Fibroblast of lung (primary cell): ENCODE measurements around the gene ZNF384. TPM values are rescaled to one million over a fixed set of nuclear protein-coding genes. Genes with fewer than 3 reads are reported as not detected.

Experiments used
- DNase-seq, 2 donors: peaks; one replicate each; pipeline versions ENCODE4 v3.0.0 to v3.0.0-alpha.2; 2010; ENCODE audit warnings: low read depth in 2 of 2
- H2AFZ ChIP-seq: 2 replicates; pipeline ENCODE4 v1.5.1; 2012; ENCODE audit warnings: low read length, control low read depth, inconsistent platforms
- H3K27ac ChIP-seq: 2 replicates; pipeline ENCODE4 v1.5.1; 2011; ENCODE audit warnings: low read length, control low read depth; ENCODE audit not compliant: insufficient read depth
- H3K27me3 ChIP-seq: 2 replicates; pipeline ENCODE4 v1.5.1; 2011; ENCODE audit warnings: mild to moderate bottlenecking, low read length; ENCODE audit not compliant: control insufficient read depth, insufficient read depth
- H3K36me3 ChIP-seq: 2 replicates; pipeline ENCODE4 v1.5.1; 2011; ENCODE audit warnings: low read length; ENCODE audit not compliant: control insufficient read depth, insufficient read depth
- H3K4me1 ChIP-seq: 2 replicates; pipeline ENCODE4 v1.5.1; 2011; ENCODE audit warnings: low read length; ENCODE audit not compliant: control insufficient read depth, insufficient read depth; ENCODE audit errors: extremely low read depth
- H3K4me2 ChIP-seq: 2 replicates; pipeline ENCODE4 v1.5.1; 2011; ENCODE audit warnings: low read length, control low read depth; ENCODE audit not compliant: insufficient read depth; ENCODE audit errors: extremely low read depth
- H3K4me3 ChIP-seq, 4 experiments: fragments of 200-600 bp in 1 of 4; sonication (generic) in 1 of 4; replicated peaks in 1 of 4; 2 replicates each; pipeline ENCODE4 v1.5.1; 2011 to 2016; ENCODE audit warnings: low read length in 4 of 4, low read depth in 3 of 4, mild to moderate bottlenecking in 3 of 4, control low read depth in 2 of 4, inconsistent platforms in 1 of 4, mixed read lengths in 1 of 4; ENCODE audit not compliant: insufficient read depth in 1 of 4; ENCODE audit errors: control extremely low read depth in 1 of 4
- H3K79me2 ChIP-seq: 2 replicates; pipeline ENCODE4 v1.5.1; 2012; ENCODE audit warnings: mild to moderate bottlenecking, low read length, inconsistent platforms; ENCODE audit not compliant: control insufficient read depth, insufficient read depth
- H3K9ac ChIP-seq: 2 replicates; pipeline ENCODE4 v1.5.1; 2011; ENCODE audit warnings: mild to moderate bottlenecking, low read length, control low read depth; ENCODE audit not compliant: insufficient read depth
- H3K9me3 ChIP-seq: 2 replicates; pipeline ENCODE4 v1.5.1; 2012; ENCODE audit warnings: low read depth, low read length; ENCODE audit not compliant: control insufficient read depth, insufficient read depth
- H4K20me1 ChIP-seq: 2 replicates; pipeline ENCODE4 v1.5.1; 2011; ENCODE audit warnings: low read length; ENCODE audit not compliant: control insufficient read depth, insufficient read depth; ENCODE audit errors: extremely low read depth
- EZH2 ChIP-seq: IDR thresholded peaks from 2 replicates; pipeline ENCODE4 v1.5.1; 2012; ENCODE audit warnings: low read length, control low read depth, mild to moderate bottlenecking; ENCODE audit errors: missing control alignments
- polyA plus RNA-seq, 2 donors: library from polyadenylated mRNA; depleted of rRNA in 1 of 2; stranded (reverse) in 1 of 2; unstranded in 1 of 2; fragments of >200 nt; gene quantifications; 2 replicates each; pipeline ENCODE4 v1.2.1, GENCODE V29; 2011 to 2012; ENCODE audit warnings: missing spikeins in 1 of 2
- total RNA-seq: library from RNA; depleted of rRNA; stranded (reverse); fragments of >200 nt; gene quantifications from 2 replicates; pipeline ENCODE4 v1.2.1, GENCODE V29; 2014
- TF ChIP-seq, protein P1 (sequence below), 2 donors: IDR thresholded peaks in 1 of 2; conservative IDR thresholded peaks in 1 of 2; 1 replicate in 1 of 2; 2 replicates in 1 of 2; pipeline ENCODE4 v1.5.1; 2011 to 2012; ENCODE audit warnings: low read length in 2 of 2, control low read depth in 1 of 2, inconsistent platforms in 1 of 2, low read depth in 1 of 2, mild to moderate bottlenecking in 1 of 2

Gene ZNF384
- total and polyA plus RNA-seq, 2 donors (not counting 1 experiment from before 2014, with no cell fraction given): 12.2 to 34.8 TPM

DNA sequence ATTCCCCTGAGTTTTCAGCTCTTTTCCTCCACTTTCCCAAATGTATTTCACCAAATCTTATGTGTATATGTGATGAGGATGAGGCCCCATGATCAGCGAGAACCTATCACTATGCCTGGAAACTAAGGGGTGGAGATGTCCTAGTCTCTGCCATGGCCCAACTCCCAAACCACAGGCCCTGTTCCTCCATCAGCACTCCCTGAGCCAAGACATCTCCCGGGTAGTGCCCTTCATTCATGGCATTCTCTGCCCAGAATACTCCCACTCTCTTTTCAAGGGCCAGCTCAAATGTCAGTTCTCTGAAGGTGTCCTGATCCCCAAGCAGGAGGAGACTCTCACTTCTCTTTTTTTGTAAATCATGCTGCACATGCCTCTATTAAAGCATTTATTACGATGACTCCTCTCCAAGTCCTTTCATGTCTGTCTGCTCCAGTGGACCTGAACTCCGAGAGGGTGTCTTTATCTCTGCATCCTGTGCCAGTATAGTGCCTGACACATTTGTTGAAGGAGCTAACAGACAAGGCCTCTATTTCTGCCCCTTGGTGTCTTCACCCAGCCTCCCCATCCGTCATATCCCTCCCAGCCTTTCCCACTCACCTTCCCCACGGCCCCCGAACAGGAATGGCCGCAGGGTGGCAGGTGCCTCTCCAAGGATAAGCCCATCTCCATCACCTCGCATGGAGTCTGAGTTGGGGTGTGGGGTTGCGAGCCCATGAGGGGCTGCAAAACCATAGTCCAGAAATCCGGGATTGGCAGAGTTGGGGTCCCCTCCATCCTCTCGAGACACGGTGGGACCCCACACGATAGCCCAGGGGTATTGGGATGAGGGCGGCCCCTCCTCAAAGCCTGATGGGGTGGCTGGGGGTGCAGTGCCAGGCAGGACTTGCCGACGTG lies 7.8 kb upstream of the ZNF384 start:
- Histone ChIP-seq H3K9ac (no peak overlapping the region), H3K4me3 (no peak overlapping the region), H3K9me3 (no peaks in the 10 kb centered on the region), H3K4me2 (no peak overlapping the region), H3K27me3 (peaks cover 24% of the 10 kb centered on the region), H3K27ac (no peak overlapping the region), H3K79me2 (no peaks in the 10 kb centered on the region), H3K4me1 (peaks cover 6% of the 10 kb centered on the region), H2AFZ (no peak overlapping the region), H4K20me1 (no peaks in the 10 kb centered on the region), H3K36me3 (no peaks in the 10 kb centered on the region)
- no peak for TF ChIP-seq EZH2
- TF ChIP-seq, protein P1, sequence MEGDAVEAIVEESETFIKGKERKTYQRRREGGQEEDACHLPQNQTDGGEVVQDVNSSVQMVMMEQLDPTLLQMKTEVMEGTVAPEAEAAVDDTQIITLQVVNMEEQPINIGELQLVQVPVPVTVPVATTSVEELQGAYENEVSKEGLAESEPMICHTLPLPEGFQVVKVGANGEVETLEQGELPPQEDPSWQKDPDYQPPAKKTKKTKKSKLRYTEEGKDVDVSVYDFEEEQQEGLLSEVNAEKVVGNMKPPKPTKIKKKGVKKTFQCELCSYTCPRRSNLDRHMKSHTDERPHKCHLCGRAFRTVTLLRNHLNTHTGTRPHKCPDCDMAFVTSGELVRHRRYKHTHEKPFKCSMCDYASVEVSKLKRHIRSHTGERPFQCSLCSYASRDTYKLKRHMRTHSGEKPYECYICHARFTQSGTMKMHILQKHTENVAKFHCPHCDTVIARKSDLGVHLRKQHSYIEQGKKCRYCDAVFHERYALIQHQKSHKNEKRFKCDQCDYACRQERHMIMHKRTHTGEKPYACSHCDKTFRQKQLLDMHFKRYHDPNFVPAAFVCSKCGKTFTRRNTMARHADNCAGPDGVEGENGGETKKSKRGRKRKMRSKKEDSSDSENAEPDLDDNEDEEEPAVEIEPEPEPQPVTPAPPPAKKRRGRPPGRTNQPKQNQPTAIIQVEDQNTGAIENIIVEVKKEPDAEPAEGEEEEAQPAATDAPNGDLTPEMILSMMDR (conservative IDR thresholded peaks at IDR 0.05 in 1 of 2, IDR thresholded peaks at IDR 0.05 in 1 of 2; ENCODE audit: low read depth in 1 of 2, low read length in 2 of 2): no peak
- DNase-seq: no peak

DNA sequence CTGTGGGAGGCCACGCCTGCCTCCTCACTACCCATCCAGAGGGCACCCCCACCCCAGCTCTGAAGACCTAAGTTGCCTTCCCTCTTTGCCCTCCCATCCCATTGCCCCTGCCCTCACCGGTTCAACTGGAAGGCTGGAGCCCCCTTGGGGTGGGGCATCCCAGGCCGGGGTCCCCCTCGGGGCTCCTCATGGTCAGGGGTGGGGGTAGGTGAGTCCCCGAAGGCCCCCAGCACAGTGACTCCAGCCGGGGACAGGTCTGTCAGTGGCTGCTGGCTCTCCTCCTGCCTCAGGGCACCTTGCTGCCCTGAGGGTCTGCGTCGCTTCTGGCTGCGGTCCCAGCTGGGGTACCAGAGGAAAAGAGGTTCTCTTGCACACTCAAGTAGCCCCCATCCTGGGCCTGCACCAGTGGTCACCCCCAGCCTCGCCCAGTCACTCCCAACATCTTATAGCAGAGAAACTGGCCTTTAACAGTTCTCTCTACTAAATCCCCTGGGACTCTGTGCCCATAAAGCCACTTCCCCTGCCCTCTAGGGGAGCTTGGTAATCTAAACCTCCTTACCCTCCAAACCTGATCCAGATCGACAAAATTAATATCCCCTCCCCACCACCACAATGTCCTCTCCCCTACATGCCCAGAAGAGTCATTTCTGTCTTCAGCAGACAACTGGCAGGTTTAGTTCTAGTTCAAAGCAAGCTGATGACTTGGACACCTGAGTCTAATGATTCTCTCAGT lies 6.3 kb upstream of the ZNF384 start:
- no peak overlapping the region for H3K4me3 ChIP-seq
- H3K27me3 ChIP-seq: peaks cover 13% of the 10 kb centered on the region
- no peak overlapping the region for H3K4me2 ChIP-seq
- TF ChIP-seq, protein P1 (conservative IDR thresholded peaks at IDR 0.05 in 1 of 2, IDR thresholded peaks at IDR 0.05 in 1 of 2; ENCODE audit: low read depth in 1 of 2, low read length in 2 of 2): no peak
- no peaks in the 10 kb centered on the region for H3K79me2 ChIP-seq
- no peak overlapping the region for H2AFZ ChIP-seq
- H3K36me3 ChIP-seq: no peaks in the 10 kb centered on the region
- H3K9me3 ChIP-seq: no peaks in the 10 kb centered on the region
- no peak for DNase-seq
- no peak overlapping the region for H3K27ac ChIP-seq
- H3K4me1 ChIP-seq: peaks cover 2% of the 10 kb centered on the region
- H4K20me1 ChIP-seq: no peaks in the 10 kb centered on the region
- no peak overlapping the region for H3K9ac ChIP-seq

DNA sequence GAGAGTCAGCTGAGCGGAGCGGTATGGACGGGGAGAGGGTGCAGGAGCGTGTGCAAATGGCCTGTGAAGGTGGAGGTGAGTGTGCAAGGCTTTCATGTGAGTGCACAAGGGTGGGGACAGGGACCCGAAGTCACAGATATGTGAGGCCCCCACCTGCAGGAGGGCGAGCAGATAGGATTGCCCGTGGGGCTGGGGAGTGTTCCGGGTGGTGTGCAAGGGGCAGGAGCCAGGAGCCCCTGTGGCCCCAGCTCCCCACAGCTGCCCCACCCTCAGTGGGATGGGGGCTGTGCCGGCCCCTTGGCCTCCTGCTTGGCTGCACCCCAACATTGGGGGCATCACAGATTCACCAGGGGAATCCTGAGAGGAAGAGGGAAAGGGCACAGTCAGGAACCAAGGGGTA lies 5.5 kb upstream of the ZNF384 start:
- Histone ChIP-seq H3K4me1 (peaks cover 3% of the 10 kb centered on the region), H3K27me3 (peaks cover 10% of the 10 kb centered on the region), H2AFZ (no peak overlapping the region), H3K79me2 (peaks cover 3% of the 10 kb centered on the region), H3K9me3 (no peaks in the 10 kb centered on the region), H3K36me3 (no peaks in the 10 kb centered on the region), H3K4me2 (no peak overlapping the region), H3K4me3 (no peak overlapping the region), H3K9ac (no peak overlapping the region), H3K27ac (no peak overlapping the region), H4K20me1 (no peaks in the 10 kb centered on the region)
- TF ChIP-seq EZH2: no peak
- TF ChIP-seq, protein P1 (conservative IDR thresholded peaks at IDR 0.05 in 1 of 2, IDR thresholded peaks at IDR 0.05 in 1 of 2; ENCODE audit: low read depth in 1 of 2, low read length in 2 of 2): no peak
- no peak for DNase-seq
